ENCODE data around the gene SLC25A30.

Gene SLC25A30

GRCh38 chr13:45446181-45446580 lies 28.0 kb upstream of the SLC25A30 start:
- Histone ChIP-seq H3K4me3 (ENCODE audit: insufficient read depth, low read length, poor library complexity, severe bottlenecking) (no peak overlapping the region), H3K9me3 (ENCODE audit: insufficient read depth, low read length) (no peaks in the 10 kb centered on the region), H3K4me2 (ENCODE audit: low read depth, low read length, poor library complexity, severe bottlenecking) (no peak overlapping the region), H3K27me3 (ENCODE audit: low read length) (no peaks in the 10 kb centered on the region), H3K36me3 (ENCODE audit: low read length) (no peaks in the 10 kb centered on the region), H3F3A (ENCODE audit: insufficient read depth) (no peaks in the 10 kb centered on the region), H3K9ac (ENCODE audit: low read length) (no peak overlapping the region), H4K20me1 (ENCODE audit: low read depth, low read length) (no peaks in the 10 kb centered on the region), H3K79me2 (ENCODE audit: insufficient read depth, low read length) (no peaks in the 10 kb centered on the region), H3K9me2 (replicated peaks; ENCODE audit: insufficient read depth, low read length) (no peaks in the 10 kb centered on the region), H3K27ac (ENCODE audit: low read depth, low read length) (no peak overlapping the region), H2AFZ (ENCODE audit: low read depth, low read length, severe bottlenecking) (no peak overlapping the region)
- TF ChIP-seq CTCF (IDR thresholded peaks at IDR 0.05; ENCODE audit: insufficient read depth, low read length, poor library complexity, severe bottlenecking) = no peak
- no peak for TF ChIP-seq EZH2phosphoT487 (conservative IDR thresholded peaks at IDR 0.05; ENCODE audit: low read length)

- Histone ChIP-seq H3K4me2 (ENCODE audit: low read depth, low read length, poor library complexity, severe bottlenecking) (no peak overlapping the region), H3F3A (ENCODE audit: insufficient read depth) (no peaks in the 10 kb centered on the region), H3K36me3 (ENCODE audit: low read length) (no peaks in the 10 kb centered on the region), H3K9me2 (replicated peaks; ENCODE audit: insufficient read depth, low read length) (no peaks in the 10 kb centered on the region), H3K79me2 (ENCODE audit: insufficient read depth, low read length) (no peaks in the 10 kb centered on the region), H3K9ac (ENCODE audit: low read length) (no peak overlapping the region), H3K27me3 (ENCODE audit: low read length) (no peaks in the 10 kb centered on the region), H3K27ac (ENCODE audit: low read depth, low read length) (no peak overlapping the region), H3K9me3 (ENCODE audit: insufficient read depth, low read length) (no peaks in the 10 kb centered on the region), H3K4me3 (ENCODE audit: insufficient read depth, low read length, poor library complexity, severe bottlenecking) (no peak overlapping the region), H2AFZ (ENCODE audit: low read depth, low read length, severe bottlenecking) (no peak overlapping the region), H4K20me1 (ENCODE audit: low read depth, low read length) (no peaks in the 10 kb centered on the region)
- no peak for TF ChIP-seq EZH2phosphoT487 (conservative IDR thresholded peaks at IDR 0.05; ENCODE audit: low read length)
- TF ChIP-seq CTCF (IDR thresholded peaks at IDR 0.05; ENCODE audit: insufficient read depth, low read length, poor library complexity, severe bottlenecking) = no peak
Measured at GRCh38 chr13:45445053-45445452, 26.9 kb upstream of the SLC25A30 start.

- no peaks in the 10 kb centered on the region for H4K20me1 ChIP-seq (ENCODE audit: low read depth, low read length)
- no peaks in the 10 kb centered on the region for H3K36me3 ChIP-seq (ENCODE audit: low read length)
- no peaks in the 10 kb centered on the region for H3K27me3 ChIP-seq (ENCODE audit: low read length)
- TF ChIP-seq CTCF (IDR thresholded peaks at IDR 0.05; ENCODE audit: insufficient read depth, low read length, poor library complexity, severe bottlenecking) (no peak), EZH2phosphoT487 (conservative IDR thresholded peaks at IDR 0.05; ENCODE audit: low read length) (no peak)
- H3K4me3 ChIP-seq (ENCODE audit: insufficient read depth, low read length, poor library complexity, severe bottlenecking) = no peak overlapping the region
- H2AFZ ChIP-seq (ENCODE audit: low read depth, low read length, severe bottlenecking) = no peak overlapping the region
- H3K9me3 ChIP-seq (ENCODE audit: insufficient read depth, low read length) = no peaks in the 10 kb centered on the region
- no peak overlapping the region for H3K9ac ChIP-seq (ENCODE audit: low read length)
- no peaks in the 10 kb centered on the region for H3F3A ChIP-seq (ENCODE audit: insufficient read depth)
- no peaks in the 10 kb centered on the region for H3K79me2 ChIP-seq (ENCODE audit: insufficient read depth, low read length)
- H3K9me2 ChIP-seq (replicated peaks; ENCODE audit: insufficient read depth, low read length) = no peaks in the 10 kb centered on the region
- H3K4me2 ChIP-seq (ENCODE audit: low read depth, low read length, poor library complexity, severe bottlenecking) = no peak overlapping the region
- no peak overlapping the region for H3K27ac ChIP-seq (ENCODE audit: low read depth, low read length)
Measured at GRCh38 chr13:45441633-45442032, 23.5 kb upstream of the SLC25A30 start.
